GM21526 (cell line): ENCODE measurements around the gene KCTD21.

Experiments used
- ATAC-seq: cut with Tn5 transposase; IDR thresholded peaks from one replicate; pipeline ENCODE4 v1.9.1; 2021; ENCODE audit warnings: moderate library complexity; ENCODE audit not compliant: unreplicated experiment, low FRiP score

Gene KCTD21

GRCh38 chr11:78219493-78220217 lies 31.2 kb upstream of the KCTD21 start:
- no peak for ATAC-seq

GRCh38 chr11:78218707-78219492 lies 30.5 kb upstream of the KCTD21 start:
- ATAC-seq = no peak

- no peak for ATAC-seq
These were observed 29.5 kb upstream of the KCTD21 start for GRCh38 chr11:78217650-78218541.

- ATAC-seq = no peak
These were observed 28.3 kb upstream of the KCTD21 start for GRCh38 chr11:78216571-78217287.

GRCh38 chr11:78216021-78216420 lies 27.6 kb upstream of the KCTD21 start:
- ATAC-seq = no peak

GRCh38 chr11:78214331-78215194 lies 26.1 kb upstream of the KCTD21 start:
- ATAC-seq = no peak

- no peak for ATAC-seq
These were observed 25.3 kb upstream of the KCTD21 start for GRCh38 chr11:78213526-78214330.

GRCh38 chr11:78212586-78213371 lies 24.4 kb upstream of the KCTD21 start:
- no peak for ATAC-seq

- no peak for ATAC-seq
These were observed 23.1 kb upstream of the KCTD21 start for GRCh38 chr11:78211565-78211964.

GRCh38 chr11:78210000-78210608 lies 21.7 kb upstream of the KCTD21 start:
- no peak for ATAC-seq

- no peak for ATAC-seq
These were observed 21.1 kb upstream of the KCTD21 start for GRCh38 chr11:78209478-78209877.

- no peak for ATAC-seq
These were observed 20.1 kb upstream of the KCTD21 start for GRCh38 chr11:78208257-78209165.

GRCh38 chr11:78207532-78208256 lies 19.3 kb upstream of the KCTD21 start:
- no peak for ATAC-seq

GRCh38 chr11:78205691-78206090 lies 17.3 kb upstream of the KCTD21 start:
- no peak for ATAC-seq

GRCh38 chr11:78205256-78205655 lies 16.8 kb upstream of the KCTD21 start:
- ATAC-seq = no peak

- ATAC-seq = no peak
These were observed 14.8 kb upstream of the KCTD21 start for GRCh38 chr11:78203184-78203583.
